ENCODE results near the gene ASCL2. TPM values are rescaled to one million over a fixed set of nuclear protein-coding genes. Genes with fewer than 3 reads are reported as not detected.

The ASCL2 gene
- total RNA-seq, 1 experiment from 2014 or later: not detected

- CTCF ChIA-PET: interaction anchor here (1.1 kb wide), 1 partner anchor 10 kb away, joined by 3 read pairs; no protein-coding TSS in a partner anchor
- intact Hi-C loops (cut with micrococcal nuclease): no loop called here
These were observed 23.9 kb upstream of the ASCL2 start for GRCh38 chr11:2293984-2294925.

GRCh38 chr11:2293531-2293971 is 23.2 kb upstream of the ASCL2 start:
- no peaks in the 10 kb centered on the region for H3K4me1 Mint-ChIP-seq (ENCODE audit: insufficient read depth, unreplicated experiment)
- intact Hi-C loops (cut with micrococcal nuclease): no loop called here
- H3K4me3 Mint-ChIP-seq (ENCODE audit: unreplicated experiment): no peak overlapping the region
- no peaks in the 10 kb centered on the region for H3K36me3 Mint-ChIP-seq (ENCODE audit: insufficient read depth, unreplicated experiment)
- no peak for DNase-seq (ENCODE audit: unreplicated experiment)
- H3K27ac Mint-ChIP-seq (ENCODE audit: low read depth, unreplicated experiment): no peak overlapping the region
- TF ChIP-seq CTCF (IDR thresholded peaks at IDR 0.05; ENCODE audit: unreplicated experiment): no peak
- no TSS peak for BruUV-seq (replicated peaks)
- ChIA-PET CTCF (no interaction called here), POLR2A (no interaction called here)
- H3K27me3 Mint-ChIP-seq (ENCODE audit: insufficient read depth, unreplicated experiment): peaks cover 20% of the 10 kb centered on the region
- no peaks in the 10 kb centered on the region for H3K9me3 Mint-ChIP-seq (ENCODE audit: unreplicated experiment)

More at GRCh38 chr11:2293984-2294925, 23.9 kb upstream of the ASCL2 start:
- DNase-seq (ENCODE audit: unreplicated experiment): no peak
- no TSS peak for BruUV-seq (replicated peaks)
- H3K27me3 Mint-ChIP-seq (ENCODE audit: insufficient read depth, unreplicated experiment): peaks cover 13% of the 10 kb centered on the region
- no peaks in the 10 kb centered on the region for H3K9me3 Mint-ChIP-seq (ENCODE audit: unreplicated experiment)
- no peaks in the 10 kb centered on the region for H3K36me3 Mint-ChIP-seq (ENCODE audit: insufficient read depth, unreplicated experiment)
- H3K4me3 Mint-ChIP-seq (ENCODE audit: unreplicated experiment): no peak overlapping the region
- POLR2A ChIA-PET: no interaction called here
- no peak for TF ChIP-seq CTCF (IDR thresholded peaks at IDR 0.05; ENCODE audit: unreplicated experiment)
- H3K27ac Mint-ChIP-seq (ENCODE audit: low read depth, unreplicated experiment): no peak overlapping the region
- no peaks in the 10 kb centered on the region for H3K4me1 Mint-ChIP-seq (ENCODE audit: insufficient read depth, unreplicated experiment)

- POLR2A ChIA-PET: no interaction called here
- CTCF ChIA-PET: interaction anchor here (0.6 to 0.9 kb wide), 5 partner anchors 8 to 715 kb away, joined by 3 to 4 read pairs (median 3); no protein-coding TSS in a partner anchor
- Mint-ChIP-seq H3K4me1 (ENCODE audit: insufficient read depth, unreplicated experiment) (no peaks in the 10 kb centered on the region), H3K9me3 (ENCODE audit: unreplicated experiment) (no peaks in the 10 kb centered on the region), H3K36me3 (ENCODE audit: insufficient read depth, unreplicated experiment) (no peaks in the 10 kb centered on the region), H3K4me3 (ENCODE audit: unreplicated experiment) (no peak overlapping the region), H3K27me3 (ENCODE audit: insufficient read depth, unreplicated experiment) (peaks cover 50% of the 10 kb centered on the region), H3K27ac (ENCODE audit: low read depth, unreplicated experiment) (no peak overlapping the region)
- intact Hi-C loops (cut with micrococcal nuclease): no loop called here
- no peak for TF ChIP-seq CTCF (IDR thresholded peaks at IDR 0.05; ENCODE audit: unreplicated experiment)
- no TSS peak for BruUV-seq (replicated peaks)
- no peak for DNase-seq (ENCODE audit: unreplicated experiment)
These were observed 20.0 kb upstream of the ASCL2 start for GRCh38 chr11:2290351-2290841.

- ChIA-PET POLR2A (no interaction called here), CTCF (interaction anchor here (0.6 to 0.9 kb wide), 4 partner anchors 8 to 217 kb away, joined by 3 to 4 read pairs (median 3); no protein-coding TSS in a partner anchor)
- no peak for DNase-seq (ENCODE audit: unreplicated experiment)
- TF ChIP-seq CTCF (IDR thresholded peaks at IDR 0.05; ENCODE audit: unreplicated experiment): no peak
- Mint-ChIP-seq H3K27ac (ENCODE audit: low read depth, unreplicated experiment) (no peak overlapping the region), H3K4me1 (ENCODE audit: insufficient read depth, unreplicated experiment) (no peaks in the 10 kb centered on the region), H3K27me3 (ENCODE audit: insufficient read depth, unreplicated experiment) (peaks cover 55% of the 10 kb centered on the region), H3K9me3 (ENCODE audit: unreplicated experiment) (no peaks in the 10 kb centered on the region), H3K36me3 (ENCODE audit: insufficient read depth, unreplicated experiment) (no peaks in the 10 kb centered on the region), H3K4me3 (ENCODE audit: unreplicated experiment) (no peak overlapping the region)
- intact Hi-C loops (cut with micrococcal nuclease): no loop called here
- BruUV-seq (replicated peaks): no TSS peak
These were observed 19.5 kb upstream of the ASCL2 start for GRCh38 chr11:2289859-2290258.

All from MCF 10A (cell line).